GM12872 (cell line): ENCODE data around the gene TNS1.

Source experiments
- CTCF ChIP-seq: IDR thresholded peaks from 3 replicates; pipeline ENCODE4 v1.5.1; 2011; ENCODE audit warnings: low read depth, mild to moderate bottlenecking, low read length, moderate library complexity; ENCODE audit not compliant: insufficient read depth

Gene TNS1

GRCh38 chr2:217857624-217858506 is 144.9 kb downstream of the TNS1 start:
- no peak for TF ChIP-seq CTCF

DNA sequence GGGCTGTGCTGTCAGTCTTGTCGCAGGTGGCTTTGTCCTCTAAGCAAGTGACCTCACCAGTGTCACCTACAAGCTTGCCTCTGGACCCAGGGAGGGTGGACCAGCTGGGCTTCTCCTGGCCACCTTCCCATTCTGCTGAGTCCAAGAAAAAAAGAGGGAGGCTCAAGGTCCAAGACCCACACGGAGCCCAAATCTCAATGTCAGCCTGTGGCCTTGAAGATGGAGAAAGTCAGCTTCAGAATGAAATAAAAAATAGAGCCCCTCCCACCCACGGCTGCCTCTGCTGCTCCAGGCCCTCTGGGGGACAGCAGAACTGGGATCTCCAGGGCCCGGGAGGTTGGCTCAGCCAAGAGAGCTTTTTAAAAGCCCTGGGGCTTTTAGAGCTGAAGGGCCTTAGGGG is 145.9 kb downstream of the TNS1 start:
- TF ChIP-seq CTCF: no peak

GRCh38 chr2:217856159-217856558 is 146.6 kb downstream of the TNS1 start:
- TF ChIP-seq CTCF: no peak

DNA sequence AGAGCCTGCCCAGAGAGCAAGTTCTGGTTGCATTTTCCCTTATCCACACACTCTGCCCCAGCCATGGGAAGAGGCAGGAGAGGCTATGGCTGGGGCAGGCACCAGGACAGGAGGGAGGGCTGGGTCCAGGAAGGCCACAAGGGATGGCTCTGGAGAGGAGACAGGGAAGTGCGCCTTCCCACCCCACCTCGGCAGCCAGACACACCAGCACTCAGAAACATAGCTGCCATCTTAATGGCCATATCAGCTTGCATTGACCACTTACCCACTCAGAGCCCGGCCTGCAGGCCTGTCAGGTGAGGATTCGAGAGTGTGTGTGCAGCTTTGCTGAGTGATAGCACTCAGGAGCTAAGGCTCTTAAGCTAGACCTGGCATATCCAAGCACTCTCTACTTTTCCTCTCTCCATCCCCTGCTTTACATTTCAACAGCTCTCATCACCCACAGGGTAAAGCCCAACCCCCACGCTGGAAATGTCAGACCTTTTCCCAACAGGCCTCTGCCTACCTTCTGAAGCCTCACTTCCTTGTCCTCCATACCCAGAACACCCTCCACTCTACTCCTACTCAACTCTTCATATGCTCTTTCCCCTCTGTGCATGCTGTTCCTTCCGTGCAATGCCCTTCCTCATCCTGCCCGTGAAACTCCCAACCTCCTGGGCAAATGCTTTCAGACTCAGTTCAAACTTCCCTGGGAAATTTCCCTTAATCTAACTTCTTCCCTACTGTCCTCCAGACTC is 147.9 kb downstream of the TNS1 start:
- no peak for TF ChIP-seq CTCF

DNA sequence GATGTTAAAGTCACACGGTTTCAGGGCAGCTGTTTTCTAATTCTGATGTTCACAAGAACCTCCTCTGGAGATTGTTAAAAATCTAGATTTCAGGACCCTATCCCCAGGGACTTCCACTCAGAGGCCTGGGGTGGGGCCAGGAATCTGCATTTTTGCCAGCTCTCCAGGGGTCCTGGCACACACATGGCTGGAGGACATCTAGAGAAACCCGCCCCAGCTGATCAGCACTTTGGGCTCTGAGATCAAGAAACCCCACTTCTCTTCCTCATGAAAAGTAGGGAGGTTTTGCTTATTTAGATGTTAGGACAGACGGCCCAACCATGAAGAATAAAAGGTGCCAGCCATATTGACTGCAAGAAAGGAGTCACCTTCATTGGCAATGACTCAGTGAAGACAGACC is 148.8 kb downstream of the TNS1 start:
- TF ChIP-seq CTCF: no peak

DNA sequence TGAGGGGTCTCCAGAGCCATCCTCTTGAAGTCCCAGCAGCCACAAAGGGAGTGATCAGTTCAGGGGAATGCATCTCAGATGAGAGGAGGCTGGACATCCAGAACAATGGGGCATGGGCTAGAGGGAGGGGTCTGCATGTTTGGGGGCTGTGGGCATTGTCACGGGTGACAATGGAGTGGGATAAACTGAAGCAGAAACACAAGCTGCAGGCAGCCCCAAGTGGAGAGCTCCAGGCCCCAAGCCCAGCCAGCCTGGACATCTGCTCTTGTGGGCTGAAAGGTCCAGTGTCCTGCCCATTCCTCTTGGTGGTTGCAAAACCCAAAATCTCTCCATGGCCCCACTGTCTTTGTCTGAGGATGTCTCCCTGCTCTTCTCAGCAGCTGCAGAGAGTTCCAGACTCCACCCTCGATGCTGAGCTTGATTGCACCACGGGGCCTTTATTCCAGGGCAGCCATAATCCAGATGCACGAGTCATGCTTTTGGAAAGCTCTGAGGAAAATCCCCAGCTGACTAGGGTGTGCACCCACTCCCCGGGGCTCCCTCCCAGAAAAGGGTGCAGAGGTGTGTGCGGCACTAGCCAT is 149.4 kb downstream of the TNS1 start:
- TF ChIP-seq CTCF: no peak

DNA sequence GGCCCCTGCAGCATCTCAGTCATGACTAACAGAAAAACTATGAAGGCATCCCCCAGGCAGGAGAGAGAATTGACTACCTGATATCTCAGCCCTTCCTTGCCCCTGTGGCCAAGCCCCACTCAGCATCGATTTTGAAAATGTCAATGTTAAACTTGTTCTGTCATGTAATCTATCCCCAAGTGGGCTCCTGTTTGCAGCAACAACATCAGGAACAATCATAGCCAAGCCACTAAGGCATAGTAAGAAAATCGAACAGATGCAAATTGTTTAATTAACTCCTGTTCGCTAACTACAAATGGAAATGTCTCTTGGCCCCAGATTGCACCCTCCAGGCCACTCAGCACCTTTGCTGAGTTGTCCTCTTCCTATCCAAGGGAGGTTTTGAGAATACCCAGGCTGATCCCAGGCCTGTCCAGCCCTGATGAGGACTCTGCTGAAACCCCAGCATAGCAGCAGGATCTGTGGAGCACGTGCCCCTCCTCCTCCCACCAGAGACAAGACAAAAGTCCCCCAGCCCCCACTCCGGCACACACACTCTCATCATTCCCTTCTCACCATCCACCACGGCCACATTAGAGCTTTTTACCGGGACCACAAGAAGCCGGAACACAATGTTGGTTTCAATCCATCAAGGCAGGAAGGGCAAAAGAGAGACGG is 150.1 kb downstream of the TNS1 start:
- no peak for TF ChIP-seq CTCF
